ENCODE data around the gene BAIAP2L1.

BAIAP2L1 gene

GRCh38 chr7:98257701-98258100 is 143.2 kb downstream of the BAIAP2L1 start:
- DNase-seq = no peak

- DNase-seq = no peak
Measured at GRCh38 chr7:98256431-98256830, 144.5 kb downstream of the BAIAP2L1 start.

- DNase-seq = no peak
Measured at GRCh38 chr7:98254951-98255610, 145.8 kb downstream of the BAIAP2L1 start.

DNA sequence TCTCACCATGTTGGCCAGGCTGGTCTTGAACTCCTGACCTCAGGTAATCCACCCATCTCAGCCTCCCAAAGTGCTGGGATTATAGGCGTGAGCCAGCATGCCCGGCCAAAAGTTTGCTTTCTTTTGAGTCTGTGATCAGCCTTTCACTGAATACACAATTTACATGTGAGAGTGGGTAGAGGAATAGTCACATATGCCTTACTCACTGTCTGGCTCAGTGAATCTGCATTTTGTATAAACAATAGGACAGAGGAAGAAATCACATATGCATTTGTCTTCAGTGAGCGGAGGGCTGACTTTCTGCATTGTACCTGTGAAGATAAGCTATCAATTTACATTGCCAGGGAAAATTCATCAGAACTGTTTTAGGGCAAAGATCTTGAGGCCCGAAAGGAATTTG is 146.4 kb downstream of the BAIAP2L1 start:
- DNase-seq = no peak

DNA sequence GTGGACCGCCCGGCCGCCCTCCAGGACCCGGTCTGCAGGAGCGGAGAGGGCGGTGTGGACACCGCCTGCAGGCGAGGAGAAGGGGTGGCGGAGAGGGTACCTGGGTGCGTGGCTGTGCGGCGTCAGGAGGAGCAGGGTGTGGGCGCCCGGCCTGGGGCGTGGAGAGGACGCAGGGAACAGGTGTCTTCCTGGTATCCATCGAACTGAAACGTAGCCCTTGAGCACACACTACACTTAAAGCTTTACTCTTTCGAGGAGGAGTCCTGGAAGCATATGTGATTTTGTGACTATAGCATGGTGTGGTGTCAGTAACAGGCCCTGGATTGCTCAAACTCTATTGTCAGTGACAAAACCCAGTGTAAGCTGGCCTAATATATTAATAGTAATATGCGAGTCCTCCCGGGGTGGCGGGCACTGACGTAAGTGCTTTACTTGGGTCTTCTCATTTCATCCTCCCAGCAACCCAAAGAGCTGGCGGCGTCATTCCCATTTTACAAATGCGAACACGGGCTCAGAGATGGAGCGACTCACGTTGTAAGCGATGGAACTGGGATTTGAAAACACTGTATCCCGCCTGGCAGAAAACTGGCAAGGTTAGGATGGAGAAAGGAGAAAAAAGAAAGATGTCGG is 148.3 kb downstream of the BAIAP2L1 start:
- peak in 1 of 2 experiments; percentile 63 for DNase-seq

- peak; percentile 69 to 92 for DNase-seq
Measured at GRCh38 chr7:98251601-98252424, 149.1 kb downstream of the BAIAP2L1 start, which contains the start of gene TECPR1. TECPR1 (minus strand) TSS chr7:98252232; CDS start chr7:98246146, 6,086 bp downstream.

DNA sequence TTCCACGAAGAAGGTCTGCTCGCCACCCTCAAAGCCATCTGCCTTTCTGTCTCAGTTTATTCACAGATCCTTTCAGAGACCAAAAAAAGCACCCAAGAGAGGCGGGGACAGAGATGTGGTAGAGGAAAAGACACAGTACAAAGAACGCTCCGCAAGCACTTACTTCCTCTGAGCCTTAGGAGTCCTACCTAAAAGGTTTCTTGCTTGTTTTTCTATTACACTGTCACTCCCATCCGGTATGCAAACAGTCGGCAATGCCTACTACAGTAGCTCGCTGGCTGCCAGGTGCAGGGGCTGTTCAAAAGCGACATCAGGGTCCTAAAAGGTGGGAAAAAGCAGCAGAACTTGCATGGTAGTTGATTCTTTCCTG is 149.7 kb downstream of the BAIAP2L1 start:
- DNase-seq = no peak

- DNase-seq = no peak
Measured at GRCh38 chr7:98250789-98251188, 150.1 kb downstream of the BAIAP2L1 start.

DNA sequence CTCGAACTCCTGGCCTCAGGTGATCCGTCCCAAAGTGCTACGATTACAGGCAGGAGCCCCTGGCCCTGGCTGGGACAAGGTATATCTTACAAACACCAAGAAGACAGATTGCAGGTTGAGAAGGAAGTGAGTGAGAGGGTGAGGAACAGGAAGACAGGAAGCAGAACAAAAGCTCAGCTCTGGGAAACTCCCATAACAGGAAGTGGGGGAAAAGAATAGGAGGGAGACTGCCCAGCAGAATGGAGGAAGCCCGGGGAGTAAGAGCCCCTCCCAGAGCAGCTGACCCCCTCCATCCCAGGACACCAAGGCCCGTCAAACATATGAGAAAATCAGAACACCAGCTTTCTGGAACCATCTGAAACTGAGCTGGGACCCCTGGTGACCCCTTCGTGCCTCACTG is 151.8 kb downstream of the BAIAP2L1 start:
- DNase-seq = no peak

GRCh38 chr7:98248156-98248555 is 152.7 kb downstream of the BAIAP2L1 start:
- no peak for DNase-seq

- DNase-seq = no peak
Measured at GRCh38 chr7:98244871-98245270, 156.0 kb downstream of the BAIAP2L1 start.

- DNase-seq = no peak
Measured at GRCh38 chr7:98242934-98243333, 158.0 kb downstream of the BAIAP2L1 start.

- DNase-seq = no peak
Measured at GRCh38 chr7:98242342-98242741, 158.5 kb downstream of the BAIAP2L1 start.

- no peak for DNase-seq
Measured at GRCh38 chr7:98241674-98242241, 159.1 kb downstream of the BAIAP2L1 start.
